ENCODE data around the gene HAPLN2. TPM values are rescaled to one million over a fixed set of nuclear protein-coding genes. Genes with fewer than 3 reads are reported as not detected.

The HAPLN2 gene
- total and polyA plus RNA-seq, 2 of the 8 experiments (the other 6 are each of a cell fraction or from before 2014, with no cell fraction given): 0.19 to 0.51 TPM

DNA sequence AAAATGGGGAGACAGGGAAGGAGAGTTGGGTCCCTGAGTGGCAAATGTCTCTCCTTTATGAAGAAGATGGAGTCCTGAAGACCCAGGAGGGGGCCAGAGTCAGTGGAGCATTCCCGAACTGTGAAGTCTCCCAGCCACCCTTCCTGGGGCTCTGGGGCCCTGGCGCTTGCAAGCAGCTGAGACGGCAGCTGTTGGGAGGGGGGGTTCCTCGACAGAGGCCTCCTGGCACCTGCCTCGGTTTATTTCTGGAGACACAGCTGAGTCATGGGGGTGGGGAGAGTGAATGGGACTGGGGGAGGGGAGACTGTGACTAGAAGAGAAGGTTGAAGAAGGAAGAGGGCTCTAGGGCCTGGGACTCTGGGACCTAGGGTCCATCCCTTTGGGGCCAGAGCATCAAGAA lies 44.0 kb downstream of the HAPLN2 start (continued):
- TF ChIP-seq, protein P1, sequence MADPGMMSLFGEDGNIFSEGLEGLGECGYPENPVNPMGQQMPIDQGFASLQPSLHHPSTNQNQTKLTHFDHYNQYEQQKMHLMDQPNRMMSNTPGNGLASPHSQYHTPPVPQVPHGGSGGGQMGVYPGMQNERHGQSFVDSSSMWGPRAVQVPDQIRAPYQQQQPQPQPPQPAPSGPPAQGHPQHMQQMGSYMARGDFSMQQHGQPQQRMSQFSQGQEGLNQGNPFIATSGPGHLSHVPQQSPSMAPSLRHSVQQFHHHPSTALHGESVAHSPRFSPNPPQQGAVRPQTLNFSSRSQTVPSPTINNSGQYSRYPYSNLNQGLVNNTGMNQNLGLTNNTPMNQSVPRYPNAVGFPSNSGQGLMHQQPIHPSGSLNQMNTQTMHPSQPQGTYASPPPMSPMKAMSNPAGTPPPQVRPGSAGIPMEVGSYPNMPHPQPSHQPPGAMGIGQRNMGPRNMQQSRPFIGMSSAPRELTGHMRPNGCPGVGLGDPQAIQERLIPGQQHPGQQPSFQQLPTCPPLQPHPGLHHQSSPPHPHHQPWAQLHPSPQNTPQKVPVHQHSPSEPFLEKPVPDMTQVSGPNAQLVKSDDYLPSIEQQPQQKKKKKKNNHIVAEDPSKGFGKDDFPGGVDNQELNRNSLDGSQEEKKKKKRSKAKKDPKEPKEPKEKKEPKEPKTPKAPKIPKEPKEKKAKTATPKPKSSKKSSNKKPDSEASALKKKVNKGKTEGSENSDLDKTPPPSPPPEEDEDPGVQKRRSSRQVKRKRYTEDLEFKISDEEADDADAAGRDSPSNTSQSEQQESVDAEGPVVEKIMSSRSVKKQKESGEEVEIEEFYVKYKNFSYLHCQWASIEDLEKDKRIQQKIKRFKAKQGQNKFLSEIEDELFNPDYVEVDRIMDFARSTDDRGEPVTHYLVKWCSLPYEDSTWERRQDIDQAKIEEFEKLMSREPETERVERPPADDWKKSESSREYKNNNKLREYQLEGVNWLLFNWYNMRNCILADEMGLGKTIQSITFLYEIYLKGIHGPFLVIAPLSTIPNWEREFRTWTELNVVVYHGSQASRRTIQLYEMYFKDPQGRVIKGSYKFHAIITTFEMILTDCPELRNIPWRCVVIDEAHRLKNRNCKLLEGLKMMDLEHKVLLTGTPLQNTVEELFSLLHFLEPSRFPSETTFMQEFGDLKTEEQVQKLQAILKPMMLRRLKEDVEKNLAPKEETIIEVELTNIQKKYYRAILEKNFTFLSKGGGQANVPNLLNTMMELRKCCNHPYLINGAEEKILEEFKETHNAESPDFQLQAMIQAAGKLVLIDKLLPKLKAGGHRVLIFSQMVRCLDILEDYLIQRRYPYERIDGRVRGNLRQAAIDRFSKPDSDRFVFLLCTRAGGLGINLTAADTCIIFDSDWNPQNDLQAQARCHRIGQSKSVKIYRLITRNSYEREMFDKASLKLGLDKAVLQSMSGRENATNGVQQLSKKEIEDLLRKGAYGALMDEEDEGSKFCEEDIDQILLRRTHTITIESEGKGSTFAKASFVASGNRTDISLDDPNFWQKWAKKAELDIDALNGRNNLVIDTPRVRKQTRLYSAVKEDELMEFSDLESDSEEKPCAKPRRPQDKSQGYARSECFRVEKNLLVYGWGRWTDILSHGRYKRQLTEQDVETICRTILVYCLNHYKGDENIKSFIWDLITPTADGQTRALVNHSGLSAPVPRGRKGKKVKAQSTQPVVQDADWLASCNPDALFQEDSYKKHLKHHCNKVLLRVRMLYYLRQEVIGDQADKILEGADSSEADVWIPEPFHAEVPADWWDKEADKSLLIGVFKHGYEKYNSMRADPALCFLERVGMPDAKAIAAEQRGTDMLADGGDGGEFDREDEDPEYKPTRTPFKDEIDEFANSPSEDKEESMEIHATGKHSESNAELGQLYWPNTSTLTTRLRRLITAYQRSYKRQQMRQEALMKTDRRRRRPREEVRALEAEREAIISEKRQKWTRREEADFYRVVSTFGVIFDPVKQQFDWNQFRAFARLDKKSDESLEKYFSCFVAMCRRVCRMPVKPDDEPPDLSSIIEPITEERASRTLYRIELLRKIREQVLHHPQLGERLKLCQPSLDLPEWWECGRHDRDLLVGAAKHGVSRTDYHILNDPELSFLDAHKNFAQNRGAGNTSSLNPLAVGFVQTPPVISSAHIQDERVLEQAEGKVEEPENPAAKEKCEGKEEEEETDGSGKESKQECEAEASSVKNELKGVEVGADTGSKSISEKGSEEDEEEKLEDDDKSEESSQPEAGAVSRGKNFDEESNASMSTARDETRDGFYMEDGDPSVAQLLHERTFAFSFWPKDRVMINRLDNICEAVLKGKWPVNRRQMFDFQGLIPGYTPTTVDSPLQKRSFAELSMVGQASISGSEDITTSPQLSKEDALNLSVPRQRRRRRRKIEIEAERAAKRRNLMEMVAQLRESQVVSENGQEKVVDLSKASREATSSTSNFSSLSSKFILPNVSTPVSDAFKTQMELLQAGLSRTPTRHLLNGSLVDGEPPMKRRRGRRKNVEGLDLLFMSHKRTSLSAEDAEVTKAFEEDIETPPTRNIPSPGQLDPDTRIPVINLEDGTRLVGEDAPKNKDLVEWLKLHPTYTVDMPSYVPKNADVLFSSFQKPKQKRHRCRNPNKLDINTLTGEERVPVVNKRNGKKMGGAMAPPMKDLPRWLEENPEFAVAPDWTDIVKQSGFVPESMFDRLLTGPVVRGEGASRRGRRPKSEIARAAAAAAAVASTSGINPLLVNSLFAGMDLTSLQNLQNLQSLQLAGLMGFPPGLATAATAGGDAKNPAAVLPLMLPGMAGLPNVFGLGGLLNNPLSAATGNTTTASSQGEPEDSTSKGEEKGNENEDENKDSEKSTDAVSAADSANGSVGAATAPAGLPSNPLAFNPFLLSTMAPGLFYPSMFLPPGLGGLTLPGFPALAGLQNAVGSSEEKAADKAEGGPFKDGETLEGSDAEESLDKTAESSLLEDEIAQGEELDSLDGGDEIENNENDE (IDR thresholded peaks at IDR 0.05; ENCODE audit: insufficient replicate concordance, low read length): no peak
- TF ChIP-seq USF2 (IDR thresholded peaks at IDR 0.05; ENCODE audit: low read length) (no peak), SP1 (IDR thresholded peaks at IDR 0.05; ENCODE audit: low read depth, low read length) (no peak), CTBP2 (IDR thresholded peaks at IDR 0.05; ENCODE audit: borderline replicate concordance, insufficient read depth, insufficient read length, low read length) (no peak), SP4 (IDR thresholded peaks at IDR 0.05; ENCODE audit: low read length) (no peak), CREB1 (IDR thresholded peaks at IDR 0.05) (no peak)

Data from H1 (cell line).